HG02973 (cell line): ENCODE results near the gene GATA2.

ENCODE experiments used
- ATAC-seq: cut with Tn5 transposase; IDR thresholded peaks from one replicate; pipeline ENCODE4 v1.9.1; 2021; ENCODE audit warnings: moderate library complexity; ENCODE audit not compliant: unreplicated experiment

Gene GATA2

GRCh38 chr3:128436214-128436613 lies 56.8 kb downstream of the GATA2 start:
- no peak for ATAC-seq

- no peak for ATAC-seq
Measured at GRCh38 chr3:128435561-128435960, 57.4 kb downstream of the GATA2 start.

- no peak for ATAC-seq
Measured at GRCh38 chr3:128435058-128435457, 57.9 kb downstream of the GATA2 start.

GRCh38 chr3:128434524-128434923 lies 58.5 kb downstream of the GATA2 start:
- no peak for ATAC-seq

- no peak for ATAC-seq
Measured at GRCh38 chr3:128433837-128434165, 59.2 kb downstream of the GATA2 start.

GRCh38 chr3:128432971-128433836 lies 59.8 kb downstream of the GATA2 start:
- no peak for ATAC-seq

GRCh38 chr3:128432301-128432970 lies 60.6 kb downstream of the GATA2 start:
- no peak for ATAC-seq

- ATAC-seq, result no peak
Measured at GRCh38 chr3:128431803-128432300, 61.1 kb downstream of the GATA2 start.

- ATAC-seq, result no peak
Measured at GRCh38 chr3:128430731-128431130, 62.3 kb downstream of the GATA2 start.

- no peak for ATAC-seq
Measured at GRCh38 chr3:128430301-128430700, 62.7 kb downstream of the GATA2 start.

- ATAC-seq, result no peak
Measured at GRCh38 chr3:128429751-128430150, 63.2 kb downstream of the GATA2 start.
